GM18498 (cell line): Measurements from ENCODE around the gene RNF146.
"Not testable (repeated sequence)": the region's sequence is repeated elsewhere in the genome, so short reads cannot be mapped to it uniquely, and the experiment has no call there.

Experiments
- ATAC-seq: cut with Tn5 transposase; IDR thresholded peaks from one replicate; pipeline ENCODE4 v1.9.1; 2021; ENCODE audit warnings: mild to moderate bottlenecking, moderate library complexity; ENCODE audit not compliant: unreplicated experiment

The RNF146 gene

GRCh38 chr6:127279815-127280214, 13.2 kb downstream of the RNF146 start:
- ATAC-seq = no peak

GRCh38 chr6:127282184-127282583, 15.5 kb downstream of the RNF146 start:
- no peak for ATAC-seq

GRCh38 chr6:127288705-127289104, 22.0 kb downstream of the RNF146 start:
- no peak for ATAC-seq

- ATAC-seq = no peak
These were observed 23.3 kb downstream of the RNF146 start for GRCh38 chr6:127289934-127290333.

GRCh38 chr6:127290391-127291265, 24.0 kb downstream of the RNF146 start:
- peak; percentile 14 for ATAC-seq

- peak; percentile 86 for ATAC-seq
These were observed 24.8 kb downstream of the RNF146 start for GRCh38 chr6:127291495-127291894.

GRCh38 chr6:127297502-127298070, 30.9 kb downstream of the RNF146 start:
- ATAC-seq = no peak

GRCh38 chr6:127298475-127298874, 31.8 kb downstream of the RNF146 start:
- ATAC-seq = no peak

- ATAC-seq = no peak
These were observed 33.0 kb downstream of the RNF146 start for GRCh38 chr6:127299522-127300240.

- no peak for ATAC-seq
These were observed 33.7 kb downstream of the RNF146 start for GRCh38 chr6:127300411-127300810.

GRCh38 chr6:127301199-127301700, 34.6 kb downstream of the RNF146 start:
- ATAC-seq = no peak

- peak; percentile 66 for ATAC-seq
These were observed 36.3 kb downstream of the RNF146 start for GRCh38 chr6:127302728-127303660.

- no peak for ATAC-seq
These were observed 37.3 kb downstream of the RNF146 start for GRCh38 chr6:127303917-127304316.

GRCh38 chr6:127305741-127306140, 39.1 kb downstream of the RNF146 start:
- ATAC-seq = no peak

GRCh38 chr6:127317388-127318128, 50.9 kb downstream of the RNF146 start:
- ATAC-seq = no peak

GRCh38 chr6:127319686-127320085, 53.0 kb downstream of the RNF146 start:
- no peak for ATAC-seq

- ATAC-seq = no peak
These were observed 61.5 kb downstream of the RNF146 start for GRCh38 chr6:127328043-127328609.

- ATAC-seq = not testable (repeated sequence)
These were observed 64.6 kb downstream of the RNF146 start for GRCh38 chr6:127331256-127331655.

- ATAC-seq = no peak
These were observed 65.8 kb downstream of the RNF146 start for GRCh38 chr6:127332383-127332961.
